ENCODE results near the gene HNRNPM.

HNRNPM gene

GRCh38 chr19:8468761-8469373, 24.1 kb downstream of the HNRNPM start:
- H3K36me3 Mint-ChIP-seq (ENCODE audit: insufficient read depth) = peaks cover 95% of the 10 kb centered on the region
- peak overlapping the region; percentile 20 for H3K27ac Mint-ChIP-seq (ENCODE audit: low read depth)
- H3K4me1 Mint-ChIP-seq = peaks cover 26% of the 10 kb centered on the region
- ATAC-seq (replicated peaks; ENCODE audit: extremely low read depth, poor library complexity, severe bottlenecking) (no peak), DNase-seq (ENCODE audit: low spot score in 2 of 2) (no peak)
- H3K27me3 Mint-ChIP-seq = no peaks in the 10 kb centered on the region
- H3K9me3 Mint-ChIP-seq = no peaks in the 10 kb centered on the region
- H3K4me3 Mint-ChIP-seq = peak overlapping the region; percentile 16

DNA sequence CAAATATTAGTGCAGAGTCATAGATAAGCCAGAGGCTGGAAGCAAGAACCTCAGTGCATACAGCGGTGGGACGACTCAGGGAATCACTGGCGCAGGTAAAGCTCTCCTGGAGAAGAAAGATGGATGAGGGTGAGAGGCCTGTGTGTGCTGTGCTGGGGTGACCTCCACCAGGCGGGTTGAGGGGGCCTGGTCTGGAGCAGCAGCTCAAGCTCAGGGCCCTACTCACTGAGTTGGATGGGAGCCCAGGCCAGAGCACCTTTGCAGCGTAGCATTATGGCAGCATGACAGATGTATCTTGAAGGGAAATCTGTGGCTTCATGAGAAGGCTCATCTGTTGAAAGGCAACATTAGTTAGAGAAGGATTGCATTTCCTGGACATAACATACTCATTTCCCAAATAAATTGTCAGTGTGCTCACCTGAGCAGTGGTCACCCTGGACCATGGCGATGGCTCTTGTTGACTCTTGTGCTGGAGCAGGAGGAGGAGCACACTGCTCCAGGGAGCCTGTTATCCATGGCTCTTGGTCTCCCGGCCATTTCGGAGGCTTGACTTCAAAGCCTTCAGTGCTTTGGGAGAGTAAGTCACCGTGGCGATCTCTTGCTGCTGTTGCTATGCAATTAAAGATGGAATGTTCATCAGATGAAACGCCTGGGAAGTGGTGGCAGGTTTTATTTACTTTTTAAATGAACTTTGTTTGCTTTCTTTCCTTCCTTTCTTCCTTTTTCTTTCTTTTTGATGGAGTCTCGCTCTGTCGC, 25.0 kb downstream of the HNRNPM start:
- no peak overlapping the region for H3K27ac Mint-ChIP-seq (ENCODE audit: low read depth)

GRCh38 chr19:8473648-8474476, 29.1 kb downstream of the HNRNPM start:
- no peak for DNase-seq (ENCODE audit: low spot score in 2 of 2)
- Mint-ChIP-seq H3K27ac (ENCODE audit: low read depth) (no peak overlapping the region), H3K27me3 (no peaks in the 10 kb centered on the region), H3K4me1 (peaks cover 32% of the 10 kb centered on the region), H3K4me3 (no peak overlapping the region), H3K9me3 (no peaks in the 10 kb centered on the region), H3K36me3 (ENCODE audit: insufficient read depth) (peaks cover 83% of the 10 kb centered on the region)
- no peak for ATAC-seq (replicated peaks; ENCODE audit: extremely low read depth, poor library complexity, severe bottlenecking)

More for the DNA sequence above, 25.0 kb downstream of the HNRNPM start:
- peaks cover 24% of the 10 kb centered on the region for H3K4me1 Mint-ChIP-seq
- H3K9me3 Mint-ChIP-seq = no peaks in the 10 kb centered on the region
- ATAC-seq (replicated peaks; ENCODE audit: extremely low read depth, poor library complexity, severe bottlenecking) (no peak), DNase-seq (ENCODE audit: low spot score in 2 of 2) (no peak)
- H3K36me3 Mint-ChIP-seq (ENCODE audit: insufficient read depth) = peaks cover 93% of the 10 kb centered on the region
- H3K4me3 Mint-ChIP-seq = peak overlapping the region; percentile 16
- H3K27me3 Mint-ChIP-seq = no peaks in the 10 kb centered on the region

GRCh38 chr19:8475005-8475404, 30.2 kb downstream of the HNRNPM start:
- Mint-ChIP-seq H3K4me1 (peaks cover 24% of the 10 kb centered on the region), H3K9me3 (no peaks in the 10 kb centered on the region), H3K27me3 (no peaks in the 10 kb centered on the region), H3K36me3 (ENCODE audit: insufficient read depth) (peaks cover 79% of the 10 kb centered on the region), H3K4me3 (no peak overlapping the region), H3K27ac (ENCODE audit: low read depth) (no peak overlapping the region)
- no peak for ATAC-seq (replicated peaks; ENCODE audit: extremely low read depth, poor library complexity, severe bottlenecking)
- DNase-seq (ENCODE audit: low spot score in 2 of 2) = no peak

DNA sequence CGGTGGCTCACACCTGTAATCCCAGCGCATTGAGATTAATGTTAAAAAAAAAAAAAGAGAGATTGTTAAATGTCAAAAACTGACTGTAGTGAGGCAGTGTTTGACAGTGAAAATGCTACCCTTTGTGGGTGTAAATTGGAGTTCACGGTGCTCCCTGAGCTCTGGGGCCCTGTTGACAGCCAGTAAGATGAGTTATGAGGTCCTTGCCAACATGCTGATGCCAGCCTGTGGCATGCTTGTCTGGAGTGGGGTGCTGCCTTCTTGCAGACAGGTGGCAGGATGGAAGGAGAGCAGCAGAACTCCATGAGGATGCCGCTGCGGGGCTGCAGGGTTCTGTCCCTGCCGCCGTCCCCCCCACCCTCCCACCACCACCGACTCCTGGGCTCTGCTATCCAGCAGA, 31.7 kb downstream of the HNRNPM start:
- DNase-seq (ENCODE audit: low spot score in 2 of 2) = no peak
- peaks cover 35% of the 10 kb centered on the region for H3K4me1 Mint-ChIP-seq
- H3K9me3 Mint-ChIP-seq = no peaks in the 10 kb centered on the region
- H3K27ac Mint-ChIP-seq (ENCODE audit: low read depth) = no peak overlapping the region
- H3K4me3 Mint-ChIP-seq = no peak overlapping the region
- H3K27me3 Mint-ChIP-seq = no peaks in the 10 kb centered on the region
- ATAC-seq (replicated peaks; ENCODE audit: extremely low read depth, poor library complexity, severe bottlenecking) = no peak
- peaks cover 74% of the 10 kb centered on the region for H3K36me3 Mint-ChIP-seq (ENCODE audit: insufficient read depth)

DNA sequence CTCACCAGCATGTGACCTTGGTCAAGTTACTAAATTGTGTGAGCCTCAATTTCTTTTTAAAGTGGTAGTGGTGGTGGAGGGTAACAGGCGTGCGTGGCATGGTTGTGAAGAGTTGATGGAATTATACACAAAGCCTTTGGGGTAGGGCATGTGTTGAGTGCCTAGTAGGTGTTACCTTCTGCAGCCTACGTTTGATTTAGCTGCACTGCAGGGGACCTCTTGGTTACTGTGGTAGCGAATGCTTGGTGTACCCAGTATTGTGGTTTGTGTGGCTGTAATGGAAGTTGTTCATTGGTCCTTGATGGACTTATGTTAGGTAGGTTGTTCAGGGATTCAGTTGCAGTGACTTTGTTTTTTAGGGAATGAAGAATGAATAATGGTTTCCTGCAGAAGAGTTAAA, 33.1 kb downstream of the HNRNPM start:
- Mint-ChIP-seq H3K27ac (ENCODE audit: low read depth) (peak overlapping the region; percentile 19), H3K4me1 (peaks cover 46% of the 10 kb centered on the region), H3K4me3 (peak overlapping the region; percentile 35), H3K9me3 (no peaks in the 10 kb centered on the region), H3K27me3 (no peaks in the 10 kb centered on the region), H3K36me3 (ENCODE audit: insufficient read depth) (peaks cover 74% of the 10 kb centered on the region)
- ATAC-seq (replicated peaks; ENCODE audit: extremely low read depth, poor library complexity, severe bottlenecking) (peak; percentile 43), DNase-seq (ENCODE audit: low spot score in 2 of 2) (no peak)

DNA sequence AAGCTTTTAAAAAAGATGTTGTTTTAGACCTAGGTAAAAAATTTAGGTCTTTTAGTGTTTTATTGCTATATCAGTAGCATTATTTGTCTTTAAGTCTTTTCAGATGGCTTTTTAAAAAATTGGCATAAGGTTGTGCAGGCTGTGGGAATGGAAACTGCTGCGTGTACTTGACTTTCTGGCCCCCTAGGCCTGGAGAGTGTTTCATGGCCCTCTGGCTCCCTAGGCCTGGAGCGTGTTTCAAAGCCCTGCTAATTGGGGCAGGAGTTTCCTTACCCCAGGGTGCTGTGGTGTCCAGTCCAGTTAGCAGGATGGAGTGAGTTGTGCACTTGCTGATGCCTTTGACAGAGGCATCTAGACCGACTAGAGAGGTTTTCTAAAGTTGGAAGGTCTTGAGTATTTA, 33.8 kb downstream of the HNRNPM start:
- DNase-seq (ENCODE audit: low spot score in 2 of 2) = no peak
- H3K4me1 Mint-ChIP-seq = peaks cover 51% of the 10 kb centered on the region
- no peaks in the 10 kb centered on the region for H3K27me3 Mint-ChIP-seq
- peak overlapping the region; percentile 19 for H3K27ac Mint-ChIP-seq (ENCODE audit: low read depth)
- peak overlapping the region; percentile 35 for H3K4me3 Mint-ChIP-seq
- peaks cover 76% of the 10 kb centered on the region for H3K36me3 Mint-ChIP-seq (ENCODE audit: insufficient read depth)
- H3K9me3 Mint-ChIP-seq = no peaks in the 10 kb centered on the region
- ATAC-seq (replicated peaks; ENCODE audit: extremely low read depth, poor library complexity, severe bottlenecking) = no peak

- DNase-seq (ENCODE audit: low spot score in 2 of 2) = no peak
- Mint-ChIP-seq H3K9me3 (no peaks in the 10 kb centered on the region), H3K27ac (ENCODE audit: low read depth) (peak overlapping the region; percentile 67), H3K36me3 (ENCODE audit: insufficient read depth) (peaks cover 76% of the 10 kb centered on the region), H3K27me3 (no peaks in the 10 kb centered on the region), H3K4me3 (peak overlapping the region; percentile 36), H3K4me1 (peaks cover 49% of the 10 kb centered on the region)
- no peak for ATAC-seq (replicated peaks; ENCODE audit: extremely low read depth, poor library complexity, severe bottlenecking)
Observed at GRCh38 chr19:8481201-8481600, 36.4 kb downstream of the HNRNPM start.

GRCh38 chr19:8481616-8482015, 36.8 kb downstream of the HNRNPM start:
- ATAC-seq (replicated peaks; ENCODE audit: extremely low read depth, poor library complexity, severe bottlenecking) = no peak
- Mint-ChIP-seq H3K27ac (ENCODE audit: low read depth) (peak overlapping the region; percentile 67), H3K4me1 (peaks cover 50% of the 10 kb centered on the region)

DNA sequence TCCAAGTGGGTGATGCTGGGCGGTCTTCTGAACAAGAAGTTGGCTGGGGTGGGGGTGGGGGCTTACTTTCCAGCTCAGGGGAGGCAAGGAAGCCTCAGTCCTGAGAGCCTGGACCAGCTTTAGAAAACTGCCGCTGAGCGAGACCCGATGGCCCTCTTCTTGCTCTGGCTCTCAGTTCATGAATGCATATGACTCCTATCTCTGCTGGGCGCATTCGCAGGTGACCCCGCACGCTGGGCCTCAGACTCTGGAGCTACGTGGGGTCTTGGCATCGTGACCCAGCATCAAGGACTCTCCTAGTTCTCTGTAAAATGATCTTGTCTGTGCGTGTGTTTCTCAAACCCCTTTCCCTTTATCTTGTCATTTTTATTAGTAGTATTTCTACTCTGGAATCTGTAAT, 37.9 kb downstream of the HNRNPM start:
- Mint-ChIP-seq H3K27me3 (no peaks in the 10 kb centered on the region), H3K36me3 (ENCODE audit: insufficient read depth) (peaks cover 82% of the 10 kb centered on the region), H3K27ac (ENCODE audit: low read depth) (no peak overlapping the region), H3K4me3 (no peak overlapping the region), H3K4me1 (peaks cover 57% of the 10 kb centered on the region), H3K9me3 (no peaks in the 10 kb centered on the region)
- ATAC-seq (replicated peaks; ENCODE audit: extremely low read depth, poor library complexity, severe bottlenecking) = no peak
- DNase-seq (ENCODE audit: low spot score in 2 of 2) = no peak

More at GRCh38 chr19:8481616-8482015, 36.8 kb downstream of the HNRNPM start:
- no peak for DNase-seq (ENCODE audit: low spot score in 2 of 2)
- Mint-ChIP-seq H3K36me3 (ENCODE audit: insufficient read depth) (peaks cover 76% of the 10 kb centered on the region), H3K27me3 (no peaks in the 10 kb centered on the region), H3K9me3 (no peaks in the 10 kb centered on the region), H3K4me3 (no peak overlapping the region)

DNA sequence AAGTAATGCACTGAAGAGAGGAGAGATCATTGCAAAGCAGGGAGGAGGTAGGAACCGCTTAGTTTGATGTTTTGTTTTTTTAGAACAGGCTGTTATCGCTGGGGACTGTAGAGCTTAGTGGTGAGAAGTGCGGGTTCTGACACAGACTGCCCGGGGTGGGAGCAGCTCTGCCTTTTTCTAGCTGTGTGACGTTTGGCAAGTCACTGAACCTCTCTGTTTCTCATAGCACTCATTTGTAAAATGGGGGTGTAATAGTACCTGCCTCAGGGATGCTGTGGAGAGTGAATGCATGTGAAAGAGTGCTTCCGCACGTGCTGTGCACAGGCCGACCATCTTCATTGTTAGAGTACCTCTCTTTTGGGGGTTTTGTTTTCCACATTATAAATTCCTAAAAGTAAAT, 38.4 kb downstream of the HNRNPM start:
- H3K9me3 Mint-ChIP-seq = no peaks in the 10 kb centered on the region
- H3K4me1 Mint-ChIP-seq = peaks cover 57% of the 10 kb centered on the region
- DNase-seq (ENCODE audit: low spot score in 2 of 2) = no peak
- no peak overlapping the region for H3K27ac Mint-ChIP-seq (ENCODE audit: low read depth)
- no peak for ATAC-seq (replicated peaks; ENCODE audit: extremely low read depth, poor library complexity, severe bottlenecking)
- no peaks in the 10 kb centered on the region for H3K27me3 Mint-ChIP-seq
- H3K4me3 Mint-ChIP-seq = no peak overlapping the region
- H3K36me3 Mint-ChIP-seq (ENCODE audit: insufficient read depth) = peaks cover 81% of the 10 kb centered on the region

DNA sequence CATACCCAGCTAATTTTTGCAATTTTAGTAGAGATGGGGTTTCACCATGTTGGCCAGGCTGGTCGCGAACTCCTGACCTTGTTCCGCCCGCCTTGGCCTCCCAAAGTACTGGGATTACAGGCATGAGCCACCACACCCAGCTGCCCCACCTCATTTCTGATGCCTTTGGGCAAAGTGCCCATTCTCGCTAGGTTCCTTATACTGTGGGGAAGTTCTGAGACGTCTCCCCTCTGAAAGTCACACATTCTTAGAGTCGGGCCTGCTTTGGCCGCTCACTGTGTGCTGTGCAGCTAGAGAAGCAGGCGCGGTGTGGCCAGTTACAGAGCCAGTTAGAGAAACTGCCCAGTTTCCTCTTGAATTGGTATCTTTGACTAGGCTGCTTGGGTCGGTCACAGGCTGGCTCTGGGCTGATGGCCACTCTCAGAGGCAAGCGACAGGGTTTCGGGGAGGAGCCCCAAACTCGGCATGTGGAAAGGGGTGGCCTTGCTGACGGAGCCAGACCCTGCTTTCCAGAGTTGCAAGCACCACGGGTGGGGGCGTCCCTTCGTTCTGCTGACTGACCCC, 39.6 kb downstream of the HNRNPM start:
- peak overlapping the region; percentile 35 for H3K27ac Mint-ChIP-seq (ENCODE audit: low read depth)
- no peaks in the 10 kb centered on the region for H3K9me3 Mint-ChIP-seq
- no peak overlapping the region for H3K4me3 Mint-ChIP-seq
- peaks cover 53% of the 10 kb centered on the region for H3K4me1 Mint-ChIP-seq
- ATAC-seq (replicated peaks; ENCODE audit: extremely low read depth, poor library complexity, severe bottlenecking) = no peak
- peaks cover 79% of the 10 kb centered on the region for H3K36me3 Mint-ChIP-seq (ENCODE audit: insufficient read depth)
- DNase-seq (ENCODE audit: low spot score in 2 of 2) = no peak
- no peaks in the 10 kb centered on the region for H3K27me3 Mint-ChIP-seq
